K562 (cell line): Measurements from ENCODE around the gene ATPAF2.

Source experiments
- CREM ChIP-seq: IDR thresholded peaks from 2 replicates; pipeline ENCODE4 v1.6.1; 2014; ENCODE audit warnings: antibody characterized with exemption, low read depth
- GTF2F1 ChIP-seq: IDR thresholded peaks from 2 replicates; pipeline ENCODE4 v1.6.1; 2011; ENCODE audit warnings: low read depth, low read length, improper control_type of control experiment
- SP2 ChIP-seq: IDR thresholded peaks from 2 replicates; pipeline ENCODE4 v1.6.1; 2011; ENCODE audit warnings: mild to moderate bottlenecking, low read depth, low read length, moderate library complexity; ENCODE audit not compliant: poor library complexity, severe bottlenecking; ENCODE audit errors: extremely low read depth
- ZNF224 ChIP-seq: sonication (generic); formaldehyde crosslinking; IDR thresholded peaks from 2 replicates; pipeline ENCODE4 v1.8.0; 2022; ENCODE audit warnings: mild to moderate bottlenecking, missing genetic modification reagents

DNA sequence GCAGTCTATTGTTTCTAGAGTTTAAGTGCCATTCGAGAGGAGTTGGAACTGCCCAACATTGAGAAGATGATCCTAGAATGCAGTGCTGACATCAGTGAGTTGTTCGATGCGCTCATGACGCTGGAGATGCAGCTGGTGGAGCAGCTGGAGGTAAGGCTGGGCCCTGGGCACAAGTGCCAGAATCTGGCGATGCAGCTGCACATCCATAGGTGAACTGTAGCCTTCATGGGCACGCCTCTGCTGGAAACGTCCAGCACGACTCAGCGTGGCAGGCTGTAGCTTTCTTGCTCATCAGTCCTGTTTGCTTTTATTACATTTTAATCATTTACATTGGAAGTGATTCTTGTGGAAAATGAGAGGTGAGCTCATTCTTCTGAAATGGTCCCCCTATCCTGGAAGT is 34.6 kb downstream of the ATPAF2 start:
- TF ChIP-seq SP2 (no peak), GTF2F1 (no peak), CREM (no peak), ZNF224 (no peak)
